SK-N-SH (cell line): ENCODE results near the gene MED27.

ENCODE experiments used
- EP300 ChIP-seq, 2 experiments: IDR thresholded peaks; 2 replicates each; pipeline versions ENCODE4 v1.4.0 to v1.6.1; 2012; ENCODE audit warnings: borderline replicate concordance in 1 of 2, low read depth in 1 of 2, low read length in 1 of 2
- EZH2phosphoT487 ChIP-seq: fragments of 200-600 bp; sonication (generic); IDR thresholded peaks from 2 replicates; pipeline ENCODE4 v1.6.1; 2017; ENCODE audit warnings: low read depth, mixed run types, mild to moderate bottlenecking, antibody characterized with exemption, moderate library complexity, borderline replicate concordance
- RAD21 ChIP-seq: IDR thresholded peaks from 2 replicates; pipeline ENCODE4 v1.6.1; 2012; ENCODE audit warnings: mild to moderate bottlenecking, low read length
- TF ChIP-seq, protein P1 (sequence below): fragments of 200-600 bp; sonication (generic); IDR thresholded peaks from 2 replicates; pipeline ENCODE4 v1.6.1; 2017; ENCODE audit warnings: antibody characterized with exemption, mild to moderate bottlenecking, moderate library complexity

DNA sequence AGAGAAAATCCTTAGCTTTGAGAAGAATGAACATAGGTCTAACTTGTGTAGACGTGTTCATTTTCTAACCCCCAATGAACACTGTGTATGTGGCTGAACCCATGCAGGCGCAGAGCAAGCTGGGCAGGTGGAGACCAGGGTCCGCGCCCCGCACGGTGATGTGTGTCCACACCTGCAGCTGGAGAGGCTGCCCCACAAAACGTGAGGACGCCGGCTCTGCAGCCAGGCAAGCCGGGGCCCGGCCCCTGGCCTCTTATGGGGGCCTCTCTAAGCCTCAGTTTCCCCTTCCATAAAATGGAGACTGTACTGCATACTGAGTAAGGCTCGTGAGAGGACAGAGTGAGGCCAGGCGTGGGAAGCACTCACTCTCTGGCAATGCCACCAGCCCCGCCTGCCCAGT is 215.1 kb downstream of the MED27 start:
- TF ChIP-seq, protein P1, sequence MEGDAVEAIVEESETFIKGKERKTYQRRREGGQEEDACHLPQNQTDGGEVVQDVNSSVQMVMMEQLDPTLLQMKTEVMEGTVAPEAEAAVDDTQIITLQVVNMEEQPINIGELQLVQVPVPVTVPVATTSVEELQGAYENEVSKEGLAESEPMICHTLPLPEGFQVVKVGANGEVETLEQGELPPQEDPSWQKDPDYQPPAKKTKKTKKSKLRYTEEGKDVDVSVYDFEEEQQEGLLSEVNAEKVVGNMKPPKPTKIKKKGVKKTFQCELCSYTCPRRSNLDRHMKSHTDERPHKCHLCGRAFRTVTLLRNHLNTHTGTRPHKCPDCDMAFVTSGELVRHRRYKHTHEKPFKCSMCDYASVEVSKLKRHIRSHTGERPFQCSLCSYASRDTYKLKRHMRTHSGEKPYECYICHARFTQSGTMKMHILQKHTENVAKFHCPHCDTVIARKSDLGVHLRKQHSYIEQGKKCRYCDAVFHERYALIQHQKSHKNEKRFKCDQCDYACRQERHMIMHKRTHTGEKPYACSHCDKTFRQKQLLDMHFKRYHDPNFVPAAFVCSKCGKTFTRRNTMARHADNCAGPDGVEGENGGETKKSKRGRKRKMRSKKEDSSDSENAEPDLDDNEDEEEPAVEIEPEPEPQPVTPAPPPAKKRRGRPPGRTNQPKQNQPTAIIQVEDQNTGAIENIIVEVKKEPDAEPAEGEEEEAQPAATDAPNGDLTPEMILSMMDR = no peak
- no peak for TF ChIP-seq RAD21
- TF ChIP-seq EZH2phosphoT487 = no peak
- no peak for TF ChIP-seq EP300 (IDR thresholded peaks at IDR 0.05; ENCODE audit: borderline replicate concordance in 1 of 2, low read depth in 1 of 2, low read length in 1 of 2)
